Hematopoietic multipotent progenitor cell treated with erythropoietin and hydrocortisone succinate and interleukin-3 and kit ligand, for 17 days (in vitro differentiated cells): ENCODE data around the gene HS2ST1.
A peak's percentile ranks its signal among the peaks of the same experiment; 100 is the strongest.
"Not testable (repeated sequence)": the region's sequence is repeated elsewhere in the genome, so short reads cannot be mapped to it uniquely, and the experiment has no call there.

ENCODE experiments used
- DNase-seq: peaks from one replicate; pipeline ENCODE4 v3.0.0-alpha.2; 2015; ENCODE audit warnings: low spot score

Gene HS2ST1

GRCh38 chr1:87023326-87023725 lies 108.9 kb downstream of the HS2ST1 start:
- DNase-seq, result no peak

- DNase-seq, result peak; percentile 67
Measured at GRCh38 chr1:87024936-87025540, 110.6 kb downstream of the HS2ST1 start.

GRCh38 chr1:87027561-87027960 lies 113.1 kb downstream of the HS2ST1 start:
- DNase-seq, result not testable (repeated sequence)

GRCh38 chr1:87028576-87028975 lies 114.1 kb downstream of the HS2ST1 start:
- DNase-seq, result no peak

- no peak for DNase-seq
Measured at GRCh38 chr1:87030740-87031690, 116.6 kb downstream of the HS2ST1 start.

- DNase-seq, result no peak
Measured at GRCh38 chr1:87034351-87034750, 119.9 kb downstream of the HS2ST1 start.

GRCh38 chr1:87039096-87039495 lies 124.7 kb downstream of the HS2ST1 start:
- DNase-seq, result no peak

GRCh38 chr1:87042111-87042811 lies 127.8 kb downstream of the HS2ST1 start:
- DNase-seq, result no peak

- no peak for DNase-seq
Measured at GRCh38 chr1:87044424-87044823, 130.0 kb downstream of the HS2ST1 start.

GRCh38 chr1:87044840-87045239 lies 130.4 kb downstream of the HS2ST1 start:
- no peak for DNase-seq

GRCh38 chr1:87045761-87046304 lies 131.4 kb downstream of the HS2ST1 start:
- no peak for DNase-seq

GRCh38 chr1:87046951-87047350 lies 132.5 kb downstream of the HS2ST1 start:
- no peak for DNase-seq

GRCh38 chr1:87048237-87048636 lies 133.8 kb downstream of the HS2ST1 start:
- no peak for DNase-seq

- no peak for DNase-seq
Measured at GRCh38 chr1:87051965-87052364, 137.5 kb downstream of the HS2ST1 start.

- DNase-seq, result no peak
Measured at GRCh38 chr1:87052400-87052799, 138.0 kb downstream of the HS2ST1 start.

- no peak for DNase-seq
Measured at GRCh38 chr1:87052961-87053360, 138.5 kb downstream of the HS2ST1 start.

GRCh38 chr1:87053446-87053845 lies 139.0 kb downstream of the HS2ST1 start:
- no peak for DNase-seq

GRCh38 chr1:87056974-87057373 lies 142.5 kb downstream of the HS2ST1 start:
- no peak for DNase-seq

- DNase-seq, result no peak
Measured at GRCh38 chr1:87058343-87058649, 143.9 kb downstream of the HS2ST1 start.

- DNase-seq, result no peak
Measured at GRCh38 chr1:87061742-87062156, 147.3 kb downstream of the HS2ST1 start.

- no peak for DNase-seq
Measured at GRCh38 chr1:87062687-87063086, 148.3 kb downstream of the HS2ST1 start.

GRCh38 chr1:87064309-87064708 lies 149.9 kb downstream of the HS2ST1 start:
- no peak for DNase-seq

GRCh38 chr1:87064986-87065385 lies 150.6 kb downstream of the HS2ST1 start:
- DNase-seq, result no peak
